Midbrain (tissue), 1 donor: ENCODE data around the gene INHBE.

ENCODE experiments used
- DNase-seq: peaks from one replicate; lab custom pipeline; 2025; lab: John Stamatoyannopoulos, UW

The INHBE gene

GRCh38 chr12:57461276-57461916, 6.3 kb downstream of the INHBE start:
- peak; percentile 37 for DNase-seq

- DNase-seq: peak; percentile 38
Observed at GRCh38 chr12:57461917-57462250, 6.8 kb downstream of the INHBE start.

GRCh38 chr12:57462251-57462911, 7.3 kb downstream of the INHBE start:
- DNase-seq: peak; percentile 80

- DNase-seq: no peak
Observed at GRCh38 chr12:57462912-57463253, 7.8 kb downstream of the INHBE start.

GRCh38 chr12:57464569-57464968, 9.5 kb downstream of the INHBE start:
- no peak for DNase-seq

- DNase-seq: no peak
Observed at GRCh38 chr12:57465030-57465746, 10.1 kb downstream of the INHBE start.

GRCh38 chr12:57465747-57466505, 10.8 kb downstream of the INHBE start:
- no peak for DNase-seq

- DNase-seq: no peak
Observed at GRCh38 chr12:57467212-57467874, 12.2 kb downstream of the INHBE start.

GRCh38 chr12:57467915-57468314, 12.8 kb downstream of the INHBE start:
- no peak for DNase-seq

GRCh38 chr12:57469296-57470164, 14.4 kb downstream of the INHBE start:
- DNase-seq: no peak

- no peak for DNase-seq
Observed at GRCh38 chr12:57470286-57470969, 15.3 kb downstream of the INHBE start.

- no peak for DNase-seq
Observed at GRCh38 chr12:57470970-57471656, 16.0 kb downstream of the INHBE start.

GRCh38 chr12:57471661-57472060, 16.6 kb downstream of the INHBE start:
- no peak for DNase-seq

- no peak for DNase-seq
Observed at GRCh38 chr12:57472391-57472790, 17.3 kb downstream of the INHBE start.

GRCh38 chr12:57473392-57473791, 18.3 kb downstream of the INHBE start:
- no peak for DNase-seq

GRCh38 chr12:57473886-57474285, 18.8 kb downstream of the INHBE start:
- DNase-seq: no peak

GRCh38 chr12:57474430-57474829, 19.3 kb downstream of the INHBE start:
- DNase-seq: no peak

GRCh38 chr12:57474862-57475261, 19.8 kb downstream of the INHBE start:
- no peak for DNase-seq

- no peak for DNase-seq
Observed at GRCh38 chr12:57475271-57476161, 20.4 kb downstream of the INHBE start.
